GM23248 (cell line): ENCODE results near the gene HK1. TPM values are rescaled to one million over a fixed set of nuclear protein-coding genes. Genes with fewer than 3 reads are reported as not detected.

Experiments used
- DNase-seq: peaks from one replicate; pipeline ENCODE4 v3.0.0-alpha.2; 2015
- H2AFZ ChIP-seq: fragments of 200-600 bp; sonication (generic); 2 replicates; pipeline ENCODE4 v1.6.1; 2016; ENCODE audit warnings: antibody characterized with exemption
- H3F3A ChIP-seq: fragments of 200-600 bp; sonication (generic); 2 replicates; pipeline ENCODE4 v1.6.1; 2016; ENCODE audit warnings: mild to moderate bottlenecking, antibody characterized with exemption, mixed run types; ENCODE audit not compliant: insufficient read depth
- H3K27ac ChIP-seq: fragments of 200-600 bp; sonication (generic); 2 replicates; pipeline ENCODE4 v1.5.1; 2016; ENCODE audit warnings: mild to moderate bottlenecking
- H3K27me3 ChIP-seq: fragments of 200-600 bp; sonication (generic); replicated peaks from 2 replicates; pipeline ENCODE4 v1.6.1; 2016; ENCODE audit warnings: mild to moderate bottlenecking; ENCODE audit not compliant: insufficient read depth
- H3K36me3 ChIP-seq: fragments of 200-600 bp; sonication (generic); 2 replicates; pipeline ENCODE4 v1.6.1; 2016; ENCODE audit warnings: low read depth, mild to moderate bottlenecking
- H3K4me1 ChIP-seq: fragments of 200-600 bp; sonication (generic); 2 replicates; pipeline ENCODE4 v1.6.1; 2016; ENCODE audit warnings: mild to moderate bottlenecking; ENCODE audit not compliant: insufficient read depth
- H3K4me2 ChIP-seq: fragments of 200-600 bp; sonication (generic); one replicate; pipeline ENCODE4 v1.6.1; 2016; ENCODE audit warnings: mild to moderate bottlenecking; ENCODE audit not compliant: unreplicated experiment
- H3K4me3 ChIP-seq: fragments of 200-600 bp; sonication (generic); 2 replicates; pipeline ENCODE4 v1.5.1; 2016; ENCODE audit warnings: mild to moderate bottlenecking
- H3K79me2 ChIP-seq: fragments of 200-600 bp; sonication (generic); 2 replicates; pipeline ENCODE4 v1.6.1; 2016; ENCODE audit warnings: mild to moderate bottlenecking; ENCODE audit not compliant: insufficient read depth
- H3K9ac ChIP-seq: fragments of 200-600 bp; sonication (generic); 2 replicates; pipeline ENCODE4 v1.6.1; 2016; ENCODE audit warnings: mild to moderate bottlenecking
- H3K9me2 ChIP-seq: fragments of 200-600 bp; sonication (generic); 2 replicates; pipeline ENCODE4 v1.6.1; 2016; ENCODE audit warnings: mixed run types, mild to moderate bottlenecking, moderate library complexity; ENCODE audit not compliant: insufficient read depth
- H3K9me3 ChIP-seq: fragments of 200-600 bp; sonication (generic); one replicate; pipeline ENCODE4 v1.6.1; 2017; ENCODE audit warnings: low read depth
- H4K20me1 ChIP-seq: fragments of 200-600 bp; sonication (generic); 2 replicates; pipeline ENCODE4 v1.6.0; 2016; ENCODE audit not compliant: insufficient read depth
- EZH2 ChIP-seq: fragments of 200-600 bp; sonication (generic); IDR thresholded peaks from 2 replicates; pipeline ENCODE4 v1.6.1; 2018; ENCODE audit warnings: antibody characterized with exemption, mild to moderate bottlenecking; ENCODE audit not compliant: insufficient read depth, poor library complexity, severe bottlenecking
- EZH2phosphoT487 ChIP-seq: fragments of 200-600 bp; sonication (generic); IDR thresholded peaks from 2 replicates; pipeline ENCODE4 v1.6.1; 2018; ENCODE audit warnings: antibody characterized with exemption, moderate library complexity, mild to moderate bottlenecking, low read depth; ENCODE audit not compliant: insufficient read depth
- WGBS, 2 experiments: methylation state at CpG; one replicate each; pipeline ENCODE4 v1.1.6; 2015 to 2017; ENCODE audit warnings: low lambda C conversion rate in 2 of 2, low coverage in 1 of 2; ENCODE audit errors: missing lambda C conversion rate in 2 of 2; 5-methylcytosine and 5-hydroxymethylcytosine counted together
- in situ Hi-C: fragments of 300-500 bp; cut with MboI; formaldehyde crosslinking; loops from 2 replicates; pipeline ENCODE4 v1.15.0; 2020
- polyA plus RNA-seq: library from polyadenylated mRNA; unstranded; fragments of >200 nt; fragmentation: Nextera tagmentation; extraction: Ambion mirVana; gene quantifications from 2 replicates; pipeline ENCODE4 v1.2.1, GENCODE V29; 2016
- total RNA-seq: library from RNA; depleted of rRNA; stranded (reverse); fragments of >200 nt; shearing (Covaris generic); gene quantifications from 2 replicates; pipeline ENCODE4 v1.2.3, GENCODE V29; 2014; rRNA removed

HK1 gene
- total and polyA plus RNA-seq, 2 experiments from 2014 or later, result 96.6 to 134 TPM

- Histone ChIP-seq H3K4me2 (peak within 1 kb of the TSS; percentile 84), H3K4me1 (peaks cover 16% of the 10 kb centered on the region), H3K9me2 (no peaks in the 10 kb centered on the region), H3K79me2 (no peaks in the 10 kb centered on the region), H3F3A (peaks cover 19% of the 10 kb centered on the region), H3K36me3 (no peaks in the 10 kb centered on the region), H3K27ac (no peak within 1 kb of the TSS), H3K9me3 (no peaks in the 10 kb centered on the region), H2AFZ (peak within 1 kb of the TSS; percentile 65; the same call in 1 of the 2 replicates), H3K27me3 (peaks cover 19% of the 10 kb centered on the region), H3K9ac (no peak within 1 kb of the TSS), H4K20me1 (no peaks in the 10 kb centered on the region), H3K4me3 (peak within 1 kb of the TSS; percentile 72)
- WGBS, 2 experiments, result 7 to 10% methylated on average over 40 to 43 of the region's 45 CpGs
- TF ChIP-seq EZH2, result no peak
- TF ChIP-seq EZH2phosphoT487, result no peak
- DNase-seq, result peak; percentile 70
- in situ Hi-C loops, result no loop called here
Measured at GRCh38 chr10:69451209-69451783, 173.0 kb downstream of the HK1 start, which contains the start of gene TSPAN15. Gene TSPAN15 (plus strand): TSS chr10:69451465. CDS start chr10:69451595, 130 bp downstream.

Other genes starting within 250 kb of the HK1 start
- gene SRGN, start 190.4 kb upstream of the HK1 start, total RNA-seq, result 108 and 136 TPM in 2 replicates
- gene SRGN, start 190.4 kb upstream of the HK1 start, polyA plus RNA-seq, result 89.9 and 90.0 TPM in 2 replicates
- 24.4 and 25.3 TPM in 2 replicates for gene VPS26A, start 154.3 kb upstream of the HK1 start, total RNA-seq
- gene VPS26A, start 154.3 kb upstream of the HK1 start, polyA plus RNA-seq, result 79.4 and 82.0 TPM in 2 replicates
- 18.2 and 29.9 TPM in 2 replicates for gene SUPV3L1, start 98.3 kb upstream of the HK1 start, total RNA-seq
- 28.1 and 29.8 TPM in 2 replicates for gene SUPV3L1, start 98.3 kb upstream of the HK1 start, polyA plus RNA-seq
- 0.13 and 0.32 TPM in 2 replicates for gene HKDC1, start 58.2 kb upstream of the HK1 start, total RNA-seq
- 0.33 and 0.34 TPM in 2 replicates for gene HKDC1, start 58.2 kb upstream of the HK1 start, polyA plus RNA-seq
- gene TACR2, start 138.4 kb downstream of the HK1 start, total RNA-seq, result 0.54 TPM in 1 of 2 replicates, not detected in the other
- 0.24 and 0.25 TPM in 2 replicates for gene TACR2, start 138.4 kb downstream of the HK1 start, polyA plus RNA-seq
- gene TSPAN15, start 173.0 kb downstream of the HK1 start, total RNA-seq, result not detected in 2 replicates
- 0.29 and 0.34 TPM in 2 replicates for gene TSPAN15, start 173.0 kb downstream of the HK1 start, polyA plus RNA-seq